GM12878 (cell line): ENCODE results near the gene GBA2. TPM values are rescaled to one million over a fixed set of nuclear protein-coding genes. Genes with fewer than 3 reads are reported as not detected.

Source experiments
- ATAC-seq: fragments of 200-7000 bp; cut with Tn5 transposase; 3 replicates; pipeline ENCODE4 v1.9.1; 2020; ENCODE audit warnings: mild to moderate bottlenecking, moderate library complexity
- BruUV-seq: library from RNA; stranded (reverse); fragments of 400-500 nt; replicated peaks from 2 replicates; lab custom pipeline; 2021; lab: Mats Ljungman, UMichigan
- CTCF ChIA-PET: fragments of 300-600 bp; sonication (Branson Sonifier 250); formaldehyde crosslinking; extraction: SDS; loops from one replicate; lab custom pipeline; 2021; ENCODE audit warnings: inconsistent platforms; lab: Yijun Ruan, JAX
- POLR2A ChIA-PET: fragments of 350-600 bp; formaldehyde crosslinking; extraction: SDS; loops from one replicate; lab custom pipeline; 2021; ENCODE audit warnings: inconsistent platforms; lab: Charles Lee
- RAD21 ChIA-PET: fragments of 300-600 bp; sonication (Branson Sonifier 250); formaldehyde crosslinking; loops from one replicate; lab custom pipeline; 2023; ENCODE audit warnings: antibody characterized with exemption; ENCODE audit not compliant: unreplicated experiment; lab: Charles Lee
- SMC1A ChIA-PET: fragments of 300-600 bp; sonication (Branson Sonifier 250); formaldehyde crosslinking; loops from one replicate; lab custom pipeline; 2023; ENCODE audit not compliant: unreplicated experiment, uncharacterized antibody; lab: Charles Lee
- DNase-seq: peaks from one replicate; pipeline ENCODE4 v3.0.0-alpha.2; 2011; ENCODE audit warnings: low read depth, low spot score
- FAIRE-seq: peaks from 3 replicates; lab custom pipeline; 2011; peaks lifted over from hg19 to GRCh38; lab: Jason Lieb, UNC
- H2AFZ ChIP-seq: 2 replicates; pipeline ENCODE4 v1.6.0; 2011; ENCODE audit warnings: low read depth, low read length, control low read depth; ENCODE audit not compliant: control insufficient read depth
- H3K27ac ChIP-seq: 2 replicates; pipeline ENCODE4 v1.5.1; 2011; ENCODE audit warnings: control low read depth; ENCODE audit not compliant: control insufficient read depth, insufficient read depth
- H3K27me3 ChIP-seq, 2 experiments: replicated peaks in 1 of 2; 2 replicates each; pipeline versions ENCODE4 v1.6.0 to v1.6.1; 2011; ENCODE audit warnings: low read length in 1 of 2; ENCODE audit not compliant: control insufficient read depth in 2 of 2, insufficient read depth in 2 of 2
- H3K36me3 ChIP-seq, 2 experiments: 2 replicates each; pipeline ENCODE4 v1.5.1; 2011; ENCODE audit warnings: low read length in 1 of 2; ENCODE audit not compliant: control insufficient read depth in 2 of 2, insufficient read depth in 2 of 2
- H3K4me1 ChIP-seq: 2 replicates; pipeline ENCODE4 v1.6.1; 2011; ENCODE audit warnings: mild to moderate bottlenecking, low read length, moderate library complexity, mixed read lengths; ENCODE audit not compliant: control insufficient read depth, insufficient read depth
- H3K4me2 ChIP-seq: 2 replicates; pipeline ENCODE4 v1.6.0; 2011; ENCODE audit warnings: control low read depth; ENCODE audit not compliant: control insufficient read depth, insufficient read depth
- H3K4me3 ChIP-seq: fragments of 200-600 bp; sonication (generic); 2 replicates; pipeline ENCODE4 v1.5.1; 2016
- H3K79me2 ChIP-seq: 2 replicates; pipeline ENCODE4 v1.6.0; 2011; ENCODE audit warnings: low read length; ENCODE audit not compliant: control insufficient read depth, insufficient read depth
- H3K9ac ChIP-seq: 2 replicates; pipeline ENCODE4 v1.8.0; 2011; ENCODE audit warnings: low read length, control low read depth, mixed read lengths; ENCODE audit not compliant: control insufficient read depth, insufficient read depth
- H3K9me3 ChIP-seq: replicated peaks from 3 replicates; pipeline ENCODE4 v1.5.1; 2011; ENCODE audit warnings: mild to moderate bottlenecking, low read length; ENCODE audit not compliant: control insufficient read depth, insufficient read depth
- H4K20me1 ChIP-seq: 2 replicates; pipeline ENCODE4 v1.6.0; 2011; ENCODE audit not compliant: control insufficient read depth, insufficient read depth
- CBX3 ChIP-seq: fragments of 200-600 bp; sonication (generic); IDR thresholded peaks from 2 replicates; pipeline ENCODE4 v1.6.1; 2016; ENCODE audit warnings: low read depth, borderline replicate concordance
- CEBPZ ChIP-seq: fragments of 150-350 bp; IDR thresholded peaks from 2 replicates; pipeline ENCODE4 v1.6.1; 2016; ENCODE audit warnings: low read depth, low read length
- FOS ChIP-seq: IDR thresholded peaks from 3 replicates; pipeline ENCODE4 v1.6.1; 2011; ENCODE audit warnings: borderline replicate concordance; ENCODE audit not compliant: insufficient read length; ENCODE audit errors: extremely low read depth
- SPI1 ChIP-seq: IDR thresholded peaks from 2 replicates; pipeline ENCODE4 v1.6.1; 2011; ENCODE audit warnings: low read depth, mild to moderate bottlenecking, low read length, moderate library complexity, borderline replicate concordance; ENCODE audit not compliant: insufficient read depth
- WGBS: methylation state at CpG from one replicate; pipeline ENCODE4 v1.1.6; 2016; ENCODE audit warnings: low lambda C conversion rate; ENCODE audit not compliant: insufficient replicate concordance, insufficient coverage; ENCODE audit errors: missing lambda C conversion rate; 5-methylcytosine and 5-hydroxymethylcytosine counted together
- in situ Hi-C: fragments of 300-500 bp; cut with MboI; formaldehyde crosslinking; loops from 9 replicates; pipeline ENCODE4 v1.14.3; 2018; ENCODE audit warnings: mixed read lengths
- intact Hi-C: fragments of 100-400 bp; cut with micrococcal nuclease; formaldehyde crosslinking; loops from one replicate; pipeline ENCODE4 v1.14.2; 2022; ENCODE audit not compliant: unreplicated experiment
- polyA plus RNA-seq, 11 experiments: library from polyadenylated mRNA; depleted of rRNA in 4 of 11; unstranded in 6 of 11; stranded (reverse) in 5 of 11; fragments of >200 nt; fragmentation: Nextera tagmentation in 4 of 11; fragmentation: Illumina TruSeq in 1 of 11; extraction: Ambion mirVana in 4 of 11; extraction: Trizol in 1 of 11; gene quantifications; 1 replicate in 1 of 11; 2 replicates in 10 of 11; pipeline versions ENCODE4 v1.2.1 to v1.2.3, GENCODE V29; 2011 to 2016; ENCODE audit warnings: inconsistent platforms in 2 of 11, missing spikeins in 2 of 11, low read depth in 1 of 11
- total RNA-seq, 4 experiments: library from RNA; depleted of rRNA in 3 of 4; stranded (reverse); fragments of >200 nt in 3 of 4; fragmentation: Illumina TruSeq in 1 of 4; extraction: Trizol in 1 of 4; gene quantifications; 2 replicates each; pipeline versions ENCODE4 v1.2.1 to v1.2.3, GENCODE V29; 2013 to 2021

The GBA2 gene
- total and polyA plus RNA-seq, 10 of the 15 experiments (the other 5 are each of a cell fraction or from before 2014, with no cell fraction given), result 15.3 to 45.1 (median 29.1) TPM

- ChIA-PET CTCF (interaction anchor here (0.7 to 1.4 kb wide), 3 partner anchors 26 to 148 kb away, joined by 3 to 5 read pairs (median 5); no protein-coding TSS in a partner anchor), RAD21 (no interaction called here), POLR2A (no interaction called here), SMC1A (interaction anchor here (1.1 to 1.4 kb wide), 3 partner anchors 9 to 15 kb away, joined by 3 to 4 read pairs (median 4); no protein-coding TSS in a partner anchor)
- H3K36me3 ChIP-seq, result 0 out of 4 replicates have a peak, but pooled peaks cover 0 to 3% of the 10 kb centered on the region in 2 experiments
- H3K79me2 ChIP-seq, result peaks cover 18% of the 10 kb centered on the region
- no peak overlapping the region for H3K27ac ChIP-seq
- H3K4me3 ChIP-seq, result no peak overlapping the region
- no peak for TF ChIP-seq FOS
- no peak overlapping the region for H3K9ac ChIP-seq
- no peak for FAIRE-seq
- H4K20me1 ChIP-seq, result no peaks in the 10 kb centered on the region
- no peak overlapping the region for H3K4me2 ChIP-seq
- H2AFZ ChIP-seq, result no peak overlapping the region
- H3K4me1 ChIP-seq, result peaks cover 13% of the 10 kb centered on the region
- H3K27me3 ChIP-seq, result no peaks in the 10 kb centered on the region
- no peak for ATAC-seq
- DNase-seq, result no peak
- intact Hi-C loops, result no loop called here
- no peaks in the 10 kb centered on the region for H3K9me3 ChIP-seq
- in situ Hi-C loops, result no loop called here
- 100% methylated on average over 1 of the region's 1 CpG for WGBS
- BruUV-seq, result no TSS peak
Measured at GRCh38 chr9:35763803-35764202, 14.8 kb upstream of the GBA2 start.

- BruUV-seq, result no TSS peak
- H3K79me2 ChIP-seq, result peaks cover 25% of the 10 kb centered on the region
- in situ Hi-C loops (no loop called here), intact Hi-C loops (no loop called here)
- H3K27me3 ChIP-seq, result no peaks in the 10 kb centered on the region
- no peaks in the 10 kb centered on the region for H3K9me3 ChIP-seq
- H3K4me1 ChIP-seq, result peaks cover 18% of the 10 kb centered on the region
- ChIA-PET RAD21 (interaction anchor here (1.3 kb wide), 1 partner anchor 63 kb away, joined by 3 read pairs; no protein-coding TSS in a partner anchor), SMC1A (interaction anchor here (1.1 to 2.0 kb wide), 5 partner anchors 8 to 19 kb away, joined by 3 to 7 read pairs (median 4); no protein-coding TSS in a partner anchor), CTCF (interaction anchor here (0.7 to 1.4 kb wide), 6 partner anchors 11 to 1736 kb away, joined by 3 to 5 read pairs (median 4); no protein-coding TSS in a partner anchor), POLR2A (interaction anchor here (0.6 to 0.9 kb wide), 4 partner anchors 14 to 294 kb away, joined by 3 to 4 read pairs (median 4); no protein-coding TSS in a partner anchor)
- 96% methylated on average over 2 of the region's 2 CpGs for WGBS
- no peak overlapping the region for H3K4me2 ChIP-seq
- FAIRE-seq (no peak), ATAC-seq (no peak), DNase-seq (no peak)
- TF ChIP-seq CBX3, result no peak
- no peak for TF ChIP-seq SPI1
- no peak for TF ChIP-seq CEBPZ
- no peaks in the 10 kb centered on the region for H4K20me1 ChIP-seq
- no peaks in the 10 kb centered on the region for H3K36me3 ChIP-seq
- H3K4me3 ChIP-seq, result no peak overlapping the region
- H3K27ac ChIP-seq, result no peak overlapping the region
- no peak overlapping the region for H3K9ac ChIP-seq
- H2AFZ ChIP-seq, result no peak overlapping the region
Measured at GRCh38 chr9:35763181-35763580, 14.2 kb upstream of the GBA2 start.
